ENCODE results near the gene RELN. TPM values are rescaled to one million over a fixed set of nuclear protein-coding genes. Genes with fewer than 3 reads are reported as not detected.

RELN gene
- total and polyA plus RNA-seq, 8 donors = 3.6 to 20.1 (median 15.3) TPM

DNA sequence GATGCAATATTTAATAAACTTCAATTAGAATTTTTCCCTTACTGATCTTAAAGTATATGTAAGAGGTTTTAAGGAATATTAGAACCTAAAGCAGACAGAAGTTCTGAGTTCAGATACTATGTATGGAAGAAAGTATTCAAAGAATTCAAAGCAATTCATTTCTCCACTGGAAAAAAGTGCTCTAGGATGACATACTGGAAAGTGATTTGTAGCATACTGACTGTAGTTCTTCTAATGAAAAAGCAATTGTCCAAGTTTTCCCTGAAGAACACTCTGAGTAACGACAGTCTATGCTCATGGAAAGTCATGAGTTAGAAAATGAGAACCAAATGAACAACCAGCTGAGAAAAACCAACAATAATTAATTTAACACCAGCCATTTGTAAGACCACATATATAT lies 362.7 kb downstream of the RELN start:
- Histone ChIP-seq H3K36me3 (no peaks in the 10 kb centered on the region), H3K9me3 (no peaks in the 10 kb centered on the region), H3K27ac (no peak overlapping the region), H3K27me3 (no peaks in the 10 kb centered on the region), H3K4me3 (no peak overlapping the region), H3K4me1 (no peaks in the 10 kb centered on the region)
- ATAC-seq (no peak), DNase-seq (no peak)
- TF ChIP-seq, protein P1, sequence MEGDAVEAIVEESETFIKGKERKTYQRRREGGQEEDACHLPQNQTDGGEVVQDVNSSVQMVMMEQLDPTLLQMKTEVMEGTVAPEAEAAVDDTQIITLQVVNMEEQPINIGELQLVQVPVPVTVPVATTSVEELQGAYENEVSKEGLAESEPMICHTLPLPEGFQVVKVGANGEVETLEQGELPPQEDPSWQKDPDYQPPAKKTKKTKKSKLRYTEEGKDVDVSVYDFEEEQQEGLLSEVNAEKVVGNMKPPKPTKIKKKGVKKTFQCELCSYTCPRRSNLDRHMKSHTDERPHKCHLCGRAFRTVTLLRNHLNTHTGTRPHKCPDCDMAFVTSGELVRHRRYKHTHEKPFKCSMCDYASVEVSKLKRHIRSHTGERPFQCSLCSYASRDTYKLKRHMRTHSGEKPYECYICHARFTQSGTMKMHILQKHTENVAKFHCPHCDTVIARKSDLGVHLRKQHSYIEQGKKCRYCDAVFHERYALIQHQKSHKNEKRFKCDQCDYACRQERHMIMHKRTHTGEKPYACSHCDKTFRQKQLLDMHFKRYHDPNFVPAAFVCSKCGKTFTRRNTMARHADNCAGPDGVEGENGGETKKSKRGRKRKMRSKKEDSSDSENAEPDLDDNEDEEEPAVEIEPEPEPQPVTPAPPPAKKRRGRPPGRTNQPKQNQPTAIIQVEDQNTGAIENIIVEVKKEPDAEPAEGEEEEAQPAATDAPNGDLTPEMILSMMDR (IDR thresholded peaks at IDR 0.05) = no peak
- intact Hi-C loops (cut with DNase I) = no loop called here

DNA sequence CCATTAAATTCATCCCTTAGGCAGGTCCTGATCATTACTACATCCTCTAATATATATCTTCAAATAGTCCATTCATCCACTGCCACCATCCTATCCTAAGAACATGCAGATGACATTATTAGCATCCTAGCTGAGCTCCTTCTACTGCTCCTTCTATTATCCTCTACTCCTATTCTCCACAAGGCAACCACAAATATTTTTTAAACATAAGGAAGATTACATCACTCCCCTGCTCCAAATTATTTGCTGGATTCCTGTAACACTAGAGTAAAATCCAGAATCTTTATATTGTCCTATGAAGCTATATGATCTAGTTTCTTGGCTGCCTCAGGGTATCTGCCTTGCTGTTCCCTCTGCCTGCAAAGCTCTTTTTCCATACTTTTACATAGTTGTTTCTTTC lies 367.2 kb downstream of the RELN start:
- no peak for ATAC-seq
- Histone ChIP-seq H3K9me3 (no peaks in the 10 kb centered on the region), H3K4me1 (no peaks in the 10 kb centered on the region), H3K4me3 (no peak overlapping the region), H3K27me3 (peaks cover 0 to 8% of the 10 kb centered on the region in 2 donors), H3K36me3 (no peaks in the 10 kb centered on the region), H3K27ac (no peak overlapping the region)
- TF ChIP-seq, protein P1 (IDR thresholded peaks at IDR 0.05) = no peak
- intact Hi-C loops (cut with DNase I) = no loop called here
- no peak for DNase-seq

DNA sequence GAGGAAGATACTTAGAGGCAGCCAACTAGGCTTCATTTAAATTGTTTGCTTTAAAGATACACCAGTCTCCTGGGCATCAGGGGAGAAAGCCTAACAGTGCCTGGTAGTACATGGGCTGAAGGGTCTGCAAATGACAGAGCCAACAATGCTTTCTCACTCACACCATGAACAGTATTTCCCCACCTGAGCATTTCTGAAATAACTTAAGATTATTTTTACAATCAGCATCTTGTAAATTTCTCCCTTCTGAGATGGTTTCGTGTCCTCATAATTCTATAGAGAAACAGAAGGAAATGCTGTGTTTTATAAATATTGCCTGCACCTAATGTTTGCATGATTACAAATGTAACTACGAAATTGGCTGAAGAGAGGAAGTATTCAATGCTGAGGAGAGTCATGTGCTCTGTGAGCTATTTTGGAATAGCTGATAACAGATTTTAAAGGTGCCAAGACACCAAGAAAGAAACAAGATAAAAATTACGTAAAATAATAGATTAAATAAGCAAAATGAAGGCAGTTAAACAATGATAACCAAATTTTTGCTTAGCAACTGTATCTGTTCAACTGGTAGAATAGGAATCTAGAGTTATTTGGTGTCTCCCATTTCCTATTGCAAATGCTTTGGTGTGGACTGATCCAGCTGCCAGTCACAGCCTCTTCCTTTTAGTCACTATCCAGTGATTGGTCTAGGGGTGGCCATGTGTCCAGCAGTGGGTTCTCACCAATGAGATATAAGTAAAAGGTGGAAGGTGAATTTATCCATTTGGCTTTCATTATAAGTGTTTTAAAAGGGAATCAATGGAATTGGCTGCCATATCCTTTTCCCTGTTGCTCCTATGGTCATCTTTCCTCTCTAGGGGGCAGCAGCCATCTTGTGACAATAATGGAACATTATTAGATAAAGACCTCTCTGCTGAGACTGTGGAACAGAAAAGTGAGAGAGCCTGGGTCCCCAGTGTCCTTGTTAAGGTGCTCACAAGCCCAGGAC lies 375.5 kb downstream of the RELN start:
- H3K27me3 ChIP-seq = peaks cover 0 to 2% of the 10 kb centered on the region in 2 donors
- H3K36me3 ChIP-seq = no peaks in the 10 kb centered on the region
- no peaks in the 10 kb centered on the region for H3K9me3 ChIP-seq
- no peak overlapping the region for H3K4me3 ChIP-seq
- intact Hi-C loops (cut with DNase I) = no loop called here
- H3K27ac ChIP-seq = no peak overlapping the region
- H3K4me1 ChIP-seq = no peaks in the 10 kb centered on the region
- DNase-seq = no peak
- TF ChIP-seq, protein P1 (IDR thresholded peaks at IDR 0.05) = no peak
- no peak for ATAC-seq

DNA sequence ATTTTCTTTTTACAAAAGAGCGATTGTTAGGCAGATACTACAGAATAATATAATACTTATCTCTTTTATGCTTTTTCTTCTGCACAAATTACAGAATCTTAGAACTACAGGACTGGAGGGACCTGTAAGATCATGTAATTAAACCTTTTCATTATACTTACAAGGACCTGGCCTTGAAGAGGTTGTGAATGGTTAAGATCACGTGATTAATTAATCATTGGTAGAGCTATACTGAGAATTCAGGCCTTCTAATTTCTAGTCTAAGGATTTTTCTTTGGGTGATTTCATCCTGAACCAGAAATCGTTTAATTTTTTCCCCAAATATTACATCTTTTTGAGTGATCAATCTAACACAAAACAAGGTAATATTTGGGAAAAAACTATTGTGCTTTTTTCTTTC lies 379.7 kb downstream of the RELN start:
- no peaks in the 10 kb centered on the region for H3K4me1 ChIP-seq
- TF ChIP-seq, protein P1 (IDR thresholded peaks at IDR 0.05) = no peak
- DNase-seq (no peak), ATAC-seq (no peak)
- intact Hi-C loops (cut with DNase I) = no loop called here
- no peak overlapping the region for H3K4me3 ChIP-seq
- no peak overlapping the region for H3K27ac ChIP-seq
- H3K27me3 ChIP-seq = no peaks in the 10 kb centered on the region
- no peaks in the 10 kb centered on the region for H3K36me3 ChIP-seq
- H3K9me3 ChIP-seq = no peaks in the 10 kb centered on the region

DNA sequence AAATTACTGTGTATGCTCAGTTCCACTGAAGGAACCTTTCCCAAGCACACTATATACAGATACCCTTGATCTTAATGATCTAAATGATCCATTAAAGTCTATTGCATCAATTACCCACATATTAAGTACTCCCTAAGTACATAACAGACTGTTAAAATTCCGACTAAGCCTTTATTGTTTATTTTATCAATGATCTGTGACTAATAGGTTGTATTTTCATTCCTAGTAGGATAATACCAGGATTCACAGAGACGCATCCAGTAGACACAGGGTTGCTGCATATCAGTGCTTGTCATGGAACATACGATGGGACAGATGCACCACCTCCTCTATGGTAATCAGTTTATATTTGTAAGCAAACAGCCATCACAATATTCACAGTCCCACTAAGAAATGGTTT lies 383.8 kb downstream of the RELN start:
- DNase-seq = no peak
- Histone ChIP-seq H3K27me3 (no peaks in the 10 kb centered on the region), H3K9me3 (no peaks in the 10 kb centered on the region), H3K4me1 (no peaks in the 10 kb centered on the region), H3K36me3 (no peaks in the 10 kb centered on the region), H3K27ac (no peak overlapping the region), H3K4me3 (no peak overlapping the region)
- intact Hi-C loops (cut with DNase I) = no loop called here
- TF ChIP-seq, protein P1 (IDR thresholded peaks at IDR 0.05) = no peak
- no peak for ATAC-seq

Data from left lung (tissue), 10 donors.